Fibroblast of pulmonary artery (primary cell): Measurements from ENCODE around the gene ZNF638.
A peak's percentile ranks its signal among the peaks of the same experiment; 100 is the strongest.

ENCODE experiments used
- DNase-seq: peaks from one replicate; pipeline ENCODE4 v3.0.0-alpha.2; 2010; ENCODE audit warnings: low read depth
- H3K4me3 ChIP-seq: replicated peaks from 2 replicates; pipeline ENCODE4 v1.5.1; 2011; ENCODE audit warnings: low read depth, mild to moderate bottlenecking, control low read depth, low read length, moderate library complexity
- CTCF ChIP-seq: IDR thresholded peaks from 2 replicates; pipeline ENCODE4 v1.5.1; 2011; ENCODE audit warnings: mild to moderate bottlenecking, control low read depth, low read length, inconsistent platforms; ENCODE audit errors: missing control alignments

Gene ZNF638

DNA sequence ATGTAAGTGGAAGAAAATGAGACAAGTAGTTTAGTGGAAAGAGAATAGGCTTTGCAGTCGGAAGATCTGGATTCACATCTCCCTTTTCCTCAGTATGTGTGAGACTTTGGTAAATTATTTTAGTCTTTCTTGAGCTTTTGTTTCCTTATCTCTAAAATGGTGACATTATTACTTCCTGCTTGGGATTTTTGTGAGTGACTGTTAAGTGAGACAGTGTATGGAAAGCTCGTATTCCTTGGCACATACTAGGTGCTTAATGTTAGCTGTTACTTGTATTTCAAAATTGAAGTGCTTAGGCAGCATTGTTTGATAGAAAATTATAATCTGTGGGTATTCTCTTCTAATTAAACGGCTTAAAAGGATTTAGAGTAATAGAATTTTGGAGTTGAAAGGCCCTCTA lies 2.0 kb downstream of the ZNF638 start:
- TF ChIP-seq CTCF: no peak
- H3K4me3 ChIP-seq: peak overlapping the region; percentile 97
- peak; percentile 18 for DNase-seq

GRCh38 chr2:71336384-71336783 lies 4.8 kb downstream of the ZNF638 start:
- no peak overlapping the region for H3K4me3 ChIP-seq

DNA sequence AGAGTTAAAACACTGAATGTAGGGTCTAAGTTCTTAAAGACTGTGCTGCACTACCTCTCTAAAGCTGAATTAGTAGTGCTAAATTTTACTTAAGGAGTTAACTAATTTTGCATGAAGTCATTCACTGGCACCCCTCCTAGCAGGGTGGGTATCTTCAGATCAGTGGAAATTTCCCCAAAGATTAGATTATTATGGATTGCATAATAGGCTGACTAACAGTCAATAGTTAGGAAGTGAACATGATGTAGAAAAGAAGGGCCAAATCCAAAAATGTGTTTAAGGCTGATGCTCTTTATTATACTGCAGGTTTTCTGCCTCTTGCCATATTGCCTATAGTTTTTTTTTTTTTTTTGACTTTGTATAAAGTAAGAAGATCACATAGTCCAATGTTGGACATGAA lies 5.2 kb downstream of the ZNF638 start:
- TF ChIP-seq CTCF: no peak
- peak; percentile 24 for DNase-seq
- no peak overlapping the region for H3K4me3 ChIP-seq

More at GRCh38 chr2:71336384-71336783, 4.8 kb downstream of the ZNF638 start:
- DNase-seq: no peak
- TF ChIP-seq CTCF: no peak

GRCh38 chr2:71337776-71338175 lies 6.2 kb downstream of the ZNF638 start:
- no peak for TF ChIP-seq CTCF

DNA sequence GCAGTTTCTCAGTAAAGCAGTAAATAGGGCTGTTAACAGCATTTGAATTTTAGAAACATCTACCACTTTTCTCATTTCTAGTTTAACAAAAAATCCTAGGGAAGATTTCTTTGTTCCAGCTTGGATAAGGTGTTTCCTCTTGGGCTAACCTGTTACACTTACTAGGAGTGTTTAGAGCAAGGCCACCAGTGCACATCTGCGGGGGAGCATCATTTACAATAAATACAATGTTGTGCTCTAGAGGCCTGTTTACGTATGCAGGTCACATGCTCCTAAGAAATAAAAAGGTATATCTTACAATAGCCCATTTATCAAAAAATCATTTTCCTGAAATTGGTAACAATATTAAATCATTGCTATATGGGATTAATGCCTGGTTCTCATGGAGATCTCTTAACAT lies 8.1 kb downstream of the ZNF638 start:
- DNase-seq: no peak
- H3K4me3 ChIP-seq: no peak overlapping the region
- TF ChIP-seq CTCF: no peak

More at GRCh38 chr2:71337776-71338175, 6.2 kb downstream of the ZNF638 start:
- H3K4me3 ChIP-seq: no peak overlapping the region
- no peak for DNase-seq

- no peak overlapping the region for H3K4me3 ChIP-seq
- DNase-seq: no peak
- no peak for TF ChIP-seq CTCF
These were observed 8.6 kb downstream of the ZNF638 start for GRCh38 chr2:71340176-71340575.

- DNase-seq: no peak
- no peak for TF ChIP-seq CTCF
- no peak overlapping the region for H3K4me3 ChIP-seq
These were observed 10.1 kb downstream of the ZNF638 start for GRCh38 chr2:71341645-71342044.
